DND-41 (cell line): ENCODE results near the gene NR5A2.

Experiments
- ATAC-seq: fragments of 200-7000 bp; cut with Tn5 transposase; 3 replicates; pipeline ENCODE4 v1.9.1; 2021; ENCODE audit warnings: low read depth; ENCODE audit not compliant: insufficient read depth
- DNase-seq: peaks from one replicate; pipeline ENCODE4 v3.0.0-alpha.2; 2020
- H2AFZ ChIP-seq: 2 replicates; pipeline ENCODE4 v1.6.0; 2012; ENCODE audit warnings: low read depth, low read length
- H3K27ac ChIP-seq: 2 replicates; pipeline ENCODE4 v1.5.1; 2012; ENCODE audit warnings: low read length, inconsistent platforms
- H3K27me3 ChIP-seq: fragments of 200-600 bp; sonication (generic); 2 replicates; pipeline ENCODE4 v1.6.0; 2012; ENCODE audit warnings: low read length, mild to moderate bottlenecking, inconsistent platforms; ENCODE audit not compliant: insufficient read depth, poor library complexity
- H3K36me3 ChIP-seq: 2 replicates; pipeline ENCODE4 v1.5.1; 2012; ENCODE audit warnings: low read length, inconsistent platforms; ENCODE audit not compliant: insufficient read depth
- H3K4me1 ChIP-seq: 2 replicates; pipeline ENCODE4 v1.5.1; 2012; ENCODE audit warnings: mild to moderate bottlenecking, low read length; ENCODE audit not compliant: insufficient read depth
- H3K4me2 ChIP-seq: 2 replicates; pipeline ENCODE4 v1.6.0; 2012; ENCODE audit warnings: mild to moderate bottlenecking, moderate library complexity, low read length, inconsistent platforms; ENCODE audit not compliant: insufficient read depth
- H3K4me3 ChIP-seq, 2 experiments: fragments of 200-600 bp in 1 of 2; shearing (Covaris generic) in 1 of 2; 2 replicates each; pipeline ENCODE4 v1.5.1; 2012 to 2016; ENCODE audit warnings: inconsistent platforms in 2 of 2, low read length in 2 of 2, mild to moderate bottlenecking in 2 of 2, low read depth in 1 of 2, moderate library complexity in 1 of 2
- H3K79me2 ChIP-seq: 2 replicates; pipeline ENCODE4 v1.6.0; 2012; ENCODE audit warnings: low read length, inconsistent platforms; ENCODE audit not compliant: insufficient read depth
- H3K9ac ChIP-seq: 2 replicates; pipeline ENCODE4 v1.6.0; 2012; ENCODE audit warnings: low read depth, mild to moderate bottlenecking, inconsistent platforms, low read length, moderate library complexity
- H3K9me3 ChIP-seq: 2 replicates; pipeline ENCODE4 v1.5.1; 2012; ENCODE audit warnings: low read length, moderate library complexity, mild to moderate bottlenecking, inconsistent platforms; ENCODE audit not compliant: insufficient read depth, severe bottlenecking
- H4K20me1 ChIP-seq: 2 replicates; pipeline ENCODE4 v1.6.0; 2012; ENCODE audit warnings: low read length; ENCODE audit not compliant: insufficient read depth
- EZH2 ChIP-seq: IDR thresholded peaks from 3 replicates; pipeline ENCODE4 v1.6.1; 2012; ENCODE audit warnings: borderline replicate concordance, low read depth, mild to moderate bottlenecking, moderate library complexity, low read length, inconsistent platforms; ENCODE audit not compliant: severe bottlenecking
- TF ChIP-seq, protein P1 (sequence below): IDR thresholded peaks from 2 replicates; pipeline ENCODE4 v1.5.1; 2012; ENCODE audit warnings: borderline replicate concordance, low read length, moderate library complexity, mild to moderate bottlenecking; ENCODE audit not compliant: poor library complexity, severe bottlenecking; ENCODE audit errors: extremely low read depth

The NR5A2 gene

DNA sequence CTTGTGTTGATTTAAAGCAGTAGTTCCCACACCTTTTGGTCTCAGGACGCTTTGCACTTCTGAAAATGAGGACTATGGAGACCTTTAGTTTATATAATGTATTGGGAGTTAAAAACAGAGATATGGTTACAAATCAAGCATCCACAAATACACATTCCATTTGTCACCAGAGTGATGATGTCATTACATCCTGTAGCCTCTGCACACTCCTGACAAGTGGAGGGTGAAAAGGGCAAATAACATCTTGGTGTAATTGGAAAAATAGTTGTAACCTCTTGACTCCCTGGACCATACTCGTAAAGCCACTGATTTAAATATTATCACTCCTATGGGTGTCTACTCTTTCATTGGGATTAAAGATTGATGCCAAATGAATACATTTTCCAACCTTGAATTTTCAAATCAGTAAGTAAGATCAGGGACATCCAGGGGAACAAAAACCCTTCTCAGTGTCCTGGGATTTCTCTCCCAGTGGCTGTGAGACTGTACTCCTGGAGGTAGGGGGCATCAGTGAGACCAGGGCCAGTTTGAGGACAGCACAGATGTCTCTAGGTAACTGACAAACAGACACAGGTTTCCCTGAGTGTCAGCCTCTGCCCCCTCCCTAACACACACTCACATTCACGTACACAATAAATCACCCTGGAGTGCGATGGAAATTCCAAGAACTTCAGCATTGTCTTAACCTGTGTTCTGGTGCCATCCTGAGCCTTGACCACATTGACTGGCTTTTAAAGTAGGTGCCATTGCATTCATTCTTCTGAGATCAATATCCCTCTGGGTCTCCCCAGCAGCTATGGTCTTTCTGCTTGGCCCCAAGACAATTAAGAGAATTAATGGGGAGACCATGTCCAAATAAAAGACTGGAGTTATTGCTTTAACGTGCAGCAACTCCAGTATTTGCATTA is 63.0 kb downstream of the NR5A2 start:
- Histone ChIP-seq H3K27me3 (peaks cover 9% of the 10 kb centered on the region), H3K9ac (no peak overlapping the region), H3K4me1 (no peaks in the 10 kb centered on the region), H4K20me1 (no peaks in the 10 kb centered on the region), H3K9me3 (no peaks in the 10 kb centered on the region), H3K36me3 (no peaks in the 10 kb centered on the region), H3K79me2 (no peaks in the 10 kb centered on the region), H3K4me2 (no peak overlapping the region), H2AFZ (no peak overlapping the region), H3K27ac (no peak overlapping the region), H3K4me3 (no peak overlapping the region)
- ATAC-seq = no peak; the same call in 2 of the 3 replicates
- TF ChIP-seq, protein P1, sequence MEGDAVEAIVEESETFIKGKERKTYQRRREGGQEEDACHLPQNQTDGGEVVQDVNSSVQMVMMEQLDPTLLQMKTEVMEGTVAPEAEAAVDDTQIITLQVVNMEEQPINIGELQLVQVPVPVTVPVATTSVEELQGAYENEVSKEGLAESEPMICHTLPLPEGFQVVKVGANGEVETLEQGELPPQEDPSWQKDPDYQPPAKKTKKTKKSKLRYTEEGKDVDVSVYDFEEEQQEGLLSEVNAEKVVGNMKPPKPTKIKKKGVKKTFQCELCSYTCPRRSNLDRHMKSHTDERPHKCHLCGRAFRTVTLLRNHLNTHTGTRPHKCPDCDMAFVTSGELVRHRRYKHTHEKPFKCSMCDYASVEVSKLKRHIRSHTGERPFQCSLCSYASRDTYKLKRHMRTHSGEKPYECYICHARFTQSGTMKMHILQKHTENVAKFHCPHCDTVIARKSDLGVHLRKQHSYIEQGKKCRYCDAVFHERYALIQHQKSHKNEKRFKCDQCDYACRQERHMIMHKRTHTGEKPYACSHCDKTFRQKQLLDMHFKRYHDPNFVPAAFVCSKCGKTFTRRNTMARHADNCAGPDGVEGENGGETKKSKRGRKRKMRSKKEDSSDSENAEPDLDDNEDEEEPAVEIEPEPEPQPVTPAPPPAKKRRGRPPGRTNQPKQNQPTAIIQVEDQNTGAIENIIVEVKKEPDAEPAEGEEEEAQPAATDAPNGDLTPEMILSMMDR = peak; percentile 24
- no peak for TF ChIP-seq EZH2
- DNase-seq = no peak

DNA sequence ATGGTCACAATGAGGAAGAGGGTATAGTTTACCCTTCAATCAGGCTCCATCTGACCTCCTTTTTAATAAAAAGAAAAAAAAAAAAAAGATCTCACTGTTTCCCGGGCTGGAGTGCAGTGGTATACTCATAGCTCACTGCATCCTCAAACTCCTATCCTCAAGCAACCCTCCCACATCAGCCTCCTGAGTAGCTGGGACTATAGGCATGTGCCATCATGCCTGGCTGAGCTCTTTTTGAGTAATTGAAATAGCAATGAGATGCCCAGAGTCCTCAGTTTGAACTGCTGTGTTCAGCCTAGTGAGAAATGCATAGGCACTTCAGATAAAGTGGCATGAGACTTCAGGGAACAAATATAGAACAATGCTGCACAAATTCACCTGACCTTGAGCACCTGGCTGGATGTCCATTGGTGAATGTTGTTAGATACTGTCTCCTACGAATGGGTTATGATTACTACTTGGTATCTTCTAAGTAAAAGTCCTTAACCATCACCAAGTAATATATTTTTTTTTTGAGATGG is 67.6 kb downstream of the NR5A2 start:
- ATAC-seq (no peak), DNase-seq (no peak)
- H4K20me1 ChIP-seq = no peaks in the 10 kb centered on the region
- H2AFZ ChIP-seq = no peak overlapping the region
- no peak overlapping the region for H3K9ac ChIP-seq
- no peak overlapping the region for H3K4me2 ChIP-seq
- H3K36me3 ChIP-seq = no peaks in the 10 kb centered on the region
- no peak for TF ChIP-seq EZH2
- TF ChIP-seq, protein P1 = no peak
- H3K27ac ChIP-seq = no peak overlapping the region
- no peaks in the 10 kb centered on the region for H3K9me3 ChIP-seq
- H3K79me2 ChIP-seq = no peaks in the 10 kb centered on the region
- H3K4me3 ChIP-seq = no peak overlapping the region
- H3K27me3 ChIP-seq = peaks cover 8% of the 10 kb centered on the region
- no peaks in the 10 kb centered on the region for H3K4me1 ChIP-seq

DNA sequence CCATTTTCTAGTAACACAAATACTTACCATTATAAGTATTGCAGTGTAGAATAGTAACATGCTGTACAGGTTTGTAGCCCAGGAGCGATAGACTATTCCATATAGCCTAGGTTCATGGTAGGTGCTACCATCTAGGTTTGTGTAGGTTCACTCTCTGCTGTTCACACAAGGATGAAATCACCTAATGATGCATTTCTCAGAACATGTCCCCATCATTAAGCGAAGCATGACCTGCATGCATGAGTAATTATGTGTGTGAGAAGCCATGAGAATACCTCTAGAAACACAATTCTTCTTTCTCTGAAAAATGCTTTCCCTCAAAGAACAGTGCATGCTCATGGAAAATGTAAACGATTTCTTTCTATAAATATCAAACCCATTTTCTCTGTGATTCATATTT is 69.3 kb downstream of the NR5A2 start:
- Histone ChIP-seq H3K79me2 (no peaks in the 10 kb centered on the region), H3K4me3 (no peak overlapping the region), H2AFZ (no peak overlapping the region), H4K20me1 (no peaks in the 10 kb centered on the region), H3K36me3 (no peaks in the 10 kb centered on the region), H3K4me2 (no peak overlapping the region), H3K4me1 (no peaks in the 10 kb centered on the region), H3K27ac (no peak overlapping the region), H3K27me3 (peaks cover 5% of the 10 kb centered on the region), H3K9ac (no peak overlapping the region), H3K9me3 (no peaks in the 10 kb centered on the region)
- ATAC-seq = no peak
- no peak for DNase-seq
- TF ChIP-seq EZH2 = no peak

DNA sequence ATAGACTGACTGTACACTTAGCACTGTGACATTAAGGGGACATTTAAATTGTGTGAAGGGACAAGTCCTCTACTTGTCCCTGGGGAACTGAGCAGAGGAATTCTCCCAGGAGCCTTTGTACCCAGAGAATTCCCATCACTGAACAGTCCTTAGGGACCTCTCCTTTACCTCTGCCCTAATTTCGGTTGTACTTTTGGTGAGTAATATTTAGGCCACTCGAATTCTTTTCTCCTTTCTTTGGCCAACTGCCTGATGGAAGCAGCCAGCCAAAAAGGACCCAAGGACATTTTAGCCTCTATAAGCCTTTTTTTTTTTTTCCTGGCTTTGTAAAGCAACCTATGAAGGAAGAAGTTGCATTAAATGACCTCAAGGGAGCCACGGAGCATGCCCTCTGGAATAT is 71.5 kb downstream of the NR5A2 start:
- TF ChIP-seq EZH2 = no peak
- TF ChIP-seq, protein P1 = no peak

More for the DNA sequence above, 71.5 kb downstream of the NR5A2 start:
- DNase-seq (no peak), ATAC-seq (no peak)
- H3K27ac ChIP-seq = no peak overlapping the region
- no peaks in the 10 kb centered on the region for H3K4me1 ChIP-seq
- no peak overlapping the region for H3K4me3 ChIP-seq
- no peaks in the 10 kb centered on the region for H3K79me2 ChIP-seq
- no peak overlapping the region for H2AFZ ChIP-seq
- H3K9me3 ChIP-seq = no peaks in the 10 kb centered on the region
- no peaks in the 10 kb centered on the region for H4K20me1 ChIP-seq
- H3K4me2 ChIP-seq = no peak overlapping the region
- H3K9ac ChIP-seq = no peak overlapping the region
- H3K27me3 ChIP-seq = peaks cover 9% of the 10 kb centered on the region
- H3K36me3 ChIP-seq = no peaks in the 10 kb centered on the region
